DND-41 (cell line): ENCODE data around the gene CTIF.

Experiments
- EZH2 ChIP-seq: IDR thresholded peaks from 3 replicates; pipeline ENCODE4 v1.6.1; 2012; ENCODE audit warnings: borderline replicate concordance, low read depth, mild to moderate bottlenecking, moderate library complexity, low read length, inconsistent platforms; ENCODE audit not compliant: severe bottlenecking
- TF ChIP-seq, protein P1 (sequence below): IDR thresholded peaks from 2 replicates; pipeline ENCODE4 v1.5.1; 2012; ENCODE audit warnings: borderline replicate concordance, low read length, moderate library complexity, mild to moderate bottlenecking; ENCODE audit not compliant: poor library complexity, severe bottlenecking; ENCODE audit errors: extremely low read depth

DNA sequence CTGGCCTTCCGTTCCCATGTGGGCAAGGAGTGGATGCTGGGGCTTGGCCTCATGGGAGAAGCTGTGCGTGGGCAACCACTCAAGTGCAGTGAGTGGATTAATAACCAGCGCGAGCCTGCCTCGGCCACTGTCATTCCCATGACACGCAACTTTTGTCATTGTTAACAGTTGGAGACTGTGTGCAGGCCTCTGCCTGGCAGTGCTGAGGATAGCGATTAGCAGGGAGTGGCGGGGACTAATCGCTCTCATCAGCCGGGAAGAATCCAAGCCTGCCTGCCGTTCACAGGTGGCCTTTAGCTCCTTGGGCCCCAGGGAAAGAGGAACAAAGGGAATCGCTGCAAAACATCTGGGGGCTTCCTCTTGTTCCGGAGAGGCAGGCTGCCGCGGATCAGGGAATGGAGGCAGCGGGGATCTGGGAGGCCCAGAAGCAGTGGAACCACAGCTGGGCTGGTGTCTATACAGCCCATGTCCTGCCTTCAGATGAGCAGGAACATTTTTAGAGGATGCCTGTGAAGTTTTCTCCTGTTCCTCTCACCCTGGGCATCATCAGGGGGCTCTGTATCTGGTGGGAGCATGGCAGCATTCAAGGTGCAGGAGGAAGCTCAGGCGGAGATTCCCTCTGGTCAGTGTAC, 53.8 kb downstream of the CTIF start:
- TF ChIP-seq, protein P1, sequence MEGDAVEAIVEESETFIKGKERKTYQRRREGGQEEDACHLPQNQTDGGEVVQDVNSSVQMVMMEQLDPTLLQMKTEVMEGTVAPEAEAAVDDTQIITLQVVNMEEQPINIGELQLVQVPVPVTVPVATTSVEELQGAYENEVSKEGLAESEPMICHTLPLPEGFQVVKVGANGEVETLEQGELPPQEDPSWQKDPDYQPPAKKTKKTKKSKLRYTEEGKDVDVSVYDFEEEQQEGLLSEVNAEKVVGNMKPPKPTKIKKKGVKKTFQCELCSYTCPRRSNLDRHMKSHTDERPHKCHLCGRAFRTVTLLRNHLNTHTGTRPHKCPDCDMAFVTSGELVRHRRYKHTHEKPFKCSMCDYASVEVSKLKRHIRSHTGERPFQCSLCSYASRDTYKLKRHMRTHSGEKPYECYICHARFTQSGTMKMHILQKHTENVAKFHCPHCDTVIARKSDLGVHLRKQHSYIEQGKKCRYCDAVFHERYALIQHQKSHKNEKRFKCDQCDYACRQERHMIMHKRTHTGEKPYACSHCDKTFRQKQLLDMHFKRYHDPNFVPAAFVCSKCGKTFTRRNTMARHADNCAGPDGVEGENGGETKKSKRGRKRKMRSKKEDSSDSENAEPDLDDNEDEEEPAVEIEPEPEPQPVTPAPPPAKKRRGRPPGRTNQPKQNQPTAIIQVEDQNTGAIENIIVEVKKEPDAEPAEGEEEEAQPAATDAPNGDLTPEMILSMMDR = no peak
- no peak for TF ChIP-seq EZH2
